ENCODE results near the gene GALNT10.

The GALNT10 gene

DNA sequence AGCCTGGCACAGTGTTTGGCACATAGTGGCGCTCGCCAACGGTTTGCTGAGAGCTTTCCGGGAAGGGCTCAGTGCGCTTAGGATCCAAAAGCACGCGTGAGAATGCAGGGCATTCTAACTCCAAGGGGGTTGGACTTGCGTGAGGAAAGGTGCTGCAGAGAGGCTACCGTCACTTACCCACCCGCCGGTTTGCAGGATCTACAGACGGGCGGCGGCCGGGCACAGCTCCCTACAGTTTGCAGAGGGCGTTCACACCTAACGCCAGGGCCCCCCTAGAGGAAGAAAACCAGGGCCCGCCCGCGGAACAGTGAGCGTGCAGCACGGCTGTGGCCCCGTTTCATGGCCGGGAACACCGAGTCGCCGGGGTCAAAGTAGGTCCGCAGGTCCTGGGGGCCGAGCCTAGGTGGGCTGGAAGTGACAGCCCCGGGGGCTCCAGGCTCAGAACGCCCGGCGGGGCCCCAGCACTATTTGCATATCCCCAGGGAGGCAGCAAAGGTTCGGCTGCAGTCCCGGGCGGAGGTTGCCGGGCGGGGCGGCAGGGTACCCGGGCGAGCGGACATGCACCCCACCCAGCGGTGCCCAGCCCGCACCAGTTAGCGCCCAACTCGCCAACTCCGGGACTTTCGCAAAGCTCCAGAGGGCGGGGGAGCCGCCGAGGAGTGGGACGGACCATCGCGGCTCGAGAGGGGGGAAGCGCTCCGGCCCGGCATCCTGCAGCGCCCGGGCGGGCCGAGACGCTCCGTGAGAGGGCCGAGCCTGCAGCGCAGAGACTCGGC lies 526 bp upstream of the GALNT10 start:
- peak; percentile 90 for DNase-seq (ENCODE audit: extremely low spot score)
- peak; percentile 26 for TF ChIP-seq CTCF (IDR thresholded peaks at IDR 0.05; ENCODE audit: control extremely low read depth, extremely low read depth, low read depth, missing control alignments)
- ChIA-PET POLR2A (interaction anchor here (0.6 to 2.3 kb wide), 6 partner anchors 10 to 151 kb away, joined by 3 to 16 read pairs (median 3); partner anchors contain the start of genes FAM114A2 and MFAP3), CTCF (interaction anchor here (0.7 to 6.6 kb wide), 29 partner anchors 9 to 262 kb away, joined by 3 to 58 read pairs (median 4); no protein-coding TSS in a partner anchor)

DNA sequence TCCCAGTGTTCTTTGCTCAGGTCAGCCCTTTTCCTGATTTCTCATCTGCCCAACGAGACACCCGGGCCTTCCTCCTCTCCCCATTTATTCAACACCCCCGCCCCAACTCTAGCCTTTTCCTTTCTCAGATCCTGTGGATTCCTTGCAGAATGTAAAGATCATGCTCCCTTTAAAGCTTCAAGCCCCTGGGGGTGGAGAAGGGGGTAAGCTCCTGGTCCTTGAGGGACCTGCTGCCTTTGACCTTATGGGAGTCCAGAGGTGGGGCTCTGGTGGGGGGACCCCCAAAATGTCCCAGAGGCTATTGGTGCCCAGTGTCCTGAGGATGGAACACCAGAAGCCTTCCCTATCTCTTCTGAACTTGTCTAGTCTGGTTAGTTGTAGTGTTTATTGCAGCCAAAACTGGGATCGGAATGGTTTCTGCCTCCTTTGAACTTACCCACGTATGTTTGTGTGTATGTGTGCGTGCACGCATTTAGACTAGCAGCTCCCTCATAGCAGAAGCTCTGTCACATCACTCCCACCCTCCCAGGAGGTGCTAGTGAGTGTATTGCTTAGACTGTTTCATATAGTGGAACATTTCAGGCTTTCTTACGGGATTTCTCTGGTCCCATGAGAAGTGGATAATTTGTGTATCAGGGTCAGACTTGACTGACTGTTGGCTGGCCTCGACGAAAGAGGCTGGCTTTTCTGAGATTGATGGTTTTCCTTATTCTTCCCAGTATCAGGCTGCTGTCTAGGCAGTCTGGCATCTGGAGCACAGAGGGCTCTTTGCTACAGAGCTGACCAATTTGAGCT lies 1.1 kb downstream of the GALNT10 start:
- CTCF ChIA-PET: interaction anchor here (1.0 to 6.6 kb wide), 11 partner anchors 8 to 212 kb away, joined by 3 to 58 read pairs (median 5); no protein-coding TSS in a partner anchor
- no peak for TF ChIP-seq CTCF (IDR thresholded peaks at IDR 0.05; ENCODE audit: control extremely low read depth, extremely low read depth, low read depth, missing control alignments)
- DNase-seq (ENCODE audit: extremely low spot score): no peak
- POLR2A ChIA-PET: interaction anchor here (0.8 to 2.3 kb wide), 3 partner anchors 10 to 21 kb away, joined by 3 to 16 read pairs (median 5); no protein-coding TSS in a partner anchor

DNA sequence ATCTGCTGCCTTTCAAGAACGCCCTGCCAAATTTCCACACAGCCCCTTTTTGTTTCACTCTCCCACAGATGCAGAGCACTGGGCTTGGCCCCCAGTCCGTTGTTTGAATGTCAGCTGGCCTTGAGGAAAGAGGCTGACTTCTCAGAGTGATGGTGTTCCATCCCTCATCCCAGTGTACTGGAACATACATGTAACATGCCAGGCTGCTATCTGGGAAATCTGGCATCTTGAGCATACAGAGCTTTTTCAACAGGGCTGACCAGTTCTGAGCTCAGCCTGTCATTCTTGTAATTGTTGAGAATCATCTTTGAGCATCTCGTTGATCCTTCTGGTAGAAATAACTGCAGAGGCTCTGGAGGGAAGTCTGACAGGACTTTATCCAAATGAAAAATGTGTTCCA lies 2.8 kb downstream of the GALNT10 start:
- TF ChIP-seq CTCF (IDR thresholded peaks at IDR 0.05; ENCODE audit: control extremely low read depth, extremely low read depth, low read depth, missing control alignments): no peak
- ChIA-PET CTCF (interaction anchor here (1.1 to 6.6 kb wide), 11 partner anchors 8 to 214 kb away, joined by 3 to 58 read pairs (median 5); no protein-coding TSS in a partner anchor), POLR2A (interaction anchor here (1.5 kb wide), 1 partner anchor 19 kb away, joined by 5 read pairs; no protein-coding TSS in a partner anchor)
- no peak for DNase-seq (ENCODE audit: extremely low spot score)

- TF ChIP-seq CTCF (IDR thresholded peaks at IDR 0.05; ENCODE audit: control extremely low read depth, extremely low read depth, low read depth, missing control alignments): no peak
- CTCF ChIA-PET: interaction anchor here (1.1 to 6.6 kb wide), 9 partner anchors 8 to 213 kb away, joined by 3 to 58 read pairs (median 5); no protein-coding TSS in a partner anchor
- POLR2A ChIA-PET: no interaction called here
- DNase-seq (ENCODE audit: extremely low spot score): no peak
These were observed 3.2 kb downstream of the GALNT10 start for GRCh38 chr5:154193701-154194121.

DNA sequence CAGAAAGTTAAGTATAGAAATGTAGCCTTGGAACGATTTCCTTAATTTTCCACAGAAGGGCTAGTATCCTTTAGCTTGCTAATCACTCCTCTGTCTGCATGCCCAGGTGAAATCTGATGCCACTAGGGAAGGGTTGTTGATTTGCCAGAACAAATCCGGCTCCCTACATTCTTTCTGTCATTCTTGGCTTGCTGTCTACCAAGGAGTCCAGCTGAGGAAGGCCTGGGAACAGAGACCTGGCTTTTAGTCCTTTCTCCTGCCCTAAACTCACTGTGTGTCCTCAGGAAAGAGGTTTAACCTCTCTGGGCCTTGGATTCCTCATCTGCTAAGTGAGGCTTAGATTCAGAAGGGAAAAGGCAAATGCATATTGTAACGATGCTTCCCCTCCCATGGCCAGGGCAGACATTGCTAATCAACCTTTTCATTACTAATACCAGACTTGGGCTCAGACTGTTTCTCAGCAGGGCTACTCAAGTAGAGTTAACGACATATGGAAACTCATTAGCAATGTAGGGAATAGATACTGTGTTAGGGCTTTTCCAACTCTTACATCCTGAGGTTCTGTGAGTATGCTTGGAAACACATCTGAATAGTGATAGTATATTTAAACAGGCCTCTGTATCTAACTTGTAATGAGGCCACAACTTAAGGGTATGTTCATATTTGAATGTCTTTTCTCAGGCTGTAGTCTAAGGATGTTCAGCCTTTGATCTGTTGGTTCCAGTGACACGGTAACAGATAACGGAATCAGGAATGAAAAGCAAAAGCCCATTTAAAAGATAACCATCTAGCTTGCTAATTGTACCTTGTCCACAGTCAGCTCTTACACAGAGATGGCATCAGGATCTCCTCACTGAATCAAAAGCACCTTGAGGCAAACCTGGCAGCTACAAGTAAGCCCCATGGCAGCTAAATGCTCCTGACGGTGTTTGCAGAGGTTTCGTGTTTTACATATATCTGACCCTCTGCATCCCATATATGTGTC lies 4.1 kb downstream of the GALNT10 start:
- CTCF ChIA-PET: interaction anchor here (1.1 to 6.6 kb wide), 7 partner anchors 9 to 212 kb away, joined by 3 to 58 read pairs (median 5); no protein-coding TSS in a partner anchor
- no peak for TF ChIP-seq CTCF (IDR thresholded peaks at IDR 0.05; ENCODE audit: control extremely low read depth, extremely low read depth, low read depth, missing control alignments)
- POLR2A ChIA-PET: no interaction called here
- no peak for DNase-seq (ENCODE audit: extremely low spot score)
